Esophagus mucosa (tissue), 1 donor: ENCODE results near the gene SMYD3. TPM values are rescaled to one million over a fixed set of nuclear protein-coding genes. Genes with fewer than 3 reads are reported as not detected.

Experiments
- ATAC-seq: fragments of 200-7000 bp; cut with Tn5 transposase; one replicate; pipeline ENCODE4 v1.9.1; 2020
- total RNA-seq: library from RNA; stranded (reverse); gene quantifications from one replicate; pipeline ENCODE4 v1.2.4, GENCODE V29; 2023
- donor health status: DM: yes; HTN: yes; CAD: no.

SMYD3 gene
- total RNA-seq, 1 donor from 2014 or later = 6.9 TPM

DNA sequence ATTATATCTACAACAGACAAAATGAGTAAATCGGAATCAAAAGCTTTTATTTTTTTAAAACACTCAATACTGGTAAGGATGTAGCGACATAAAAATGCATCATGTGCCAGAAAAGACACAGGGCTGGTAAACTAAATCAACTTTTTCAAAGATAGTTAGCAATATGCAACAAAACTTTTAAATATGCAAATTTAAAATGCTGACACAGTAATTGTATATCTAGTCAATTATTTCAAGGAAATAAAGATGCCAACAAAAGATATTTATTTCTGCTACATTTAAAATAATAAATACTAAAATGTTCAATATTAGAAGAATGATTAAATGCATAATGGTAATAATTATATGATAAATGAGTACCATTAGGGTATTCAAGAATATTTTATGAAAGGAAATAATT lies 295.1 kb downstream of the SMYD3 start:
- ATAC-seq = no peak

DNA sequence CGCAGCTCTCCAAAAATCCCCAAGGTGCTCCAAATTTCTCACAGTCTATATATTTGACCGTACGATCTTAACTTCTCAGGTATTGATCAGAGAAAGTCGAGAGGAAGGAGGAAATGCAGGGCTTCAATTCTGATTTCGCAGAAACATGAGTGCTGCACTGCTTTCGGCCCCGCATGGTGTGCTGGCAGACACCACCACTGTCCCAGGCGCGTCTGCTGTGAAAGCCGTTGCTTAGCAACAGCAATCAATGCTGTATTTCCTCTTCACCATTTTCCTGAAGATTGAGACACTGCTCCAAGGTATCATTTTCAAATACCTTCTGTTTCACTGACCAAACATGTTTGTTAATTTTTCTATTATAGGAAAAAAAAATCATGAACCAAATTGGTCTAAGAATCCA lies 296.3 kb downstream of the SMYD3 start:
- no peak for ATAC-seq

DNA sequence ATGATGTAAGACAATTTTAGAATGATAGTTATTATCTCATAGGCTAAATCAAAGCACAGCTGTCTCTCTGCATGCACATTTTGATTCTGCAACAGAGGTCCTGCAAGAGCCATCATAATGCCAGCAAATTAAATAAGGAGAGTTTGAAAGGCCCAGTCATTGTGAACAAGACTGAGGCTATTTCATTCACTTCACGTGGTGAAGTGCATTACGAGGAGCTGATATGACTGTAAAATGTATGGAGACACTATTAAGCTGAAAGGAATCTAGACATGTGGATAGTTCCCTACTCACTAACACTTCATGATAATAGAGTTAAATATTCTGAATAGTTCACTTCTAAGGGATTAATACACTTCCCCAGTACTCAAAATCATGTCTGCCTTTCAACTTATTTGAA lies 299.0 kb downstream of the SMYD3 start:
- ATAC-seq = no peak

DNA sequence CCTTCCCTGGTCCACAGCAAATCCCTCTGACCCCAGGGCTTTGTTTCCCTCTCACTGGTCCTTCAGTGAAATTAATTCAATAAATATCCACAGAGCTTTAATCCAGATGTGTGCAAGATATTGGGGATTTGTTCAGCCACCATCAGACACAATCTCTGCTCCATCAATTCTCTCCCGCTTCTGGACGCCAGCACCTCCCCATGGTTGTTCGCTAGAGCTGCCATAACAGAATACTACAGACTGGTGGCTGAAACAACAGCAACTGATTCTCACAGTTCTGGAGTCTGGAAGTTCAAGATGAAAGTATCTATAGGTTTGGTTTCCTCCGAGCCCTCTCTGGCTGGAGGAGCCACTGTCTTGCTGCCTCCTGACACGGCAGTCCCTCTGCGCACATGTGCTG lies 303.9 kb downstream of the SMYD3 start:
- ATAC-seq = no peak

DNA sequence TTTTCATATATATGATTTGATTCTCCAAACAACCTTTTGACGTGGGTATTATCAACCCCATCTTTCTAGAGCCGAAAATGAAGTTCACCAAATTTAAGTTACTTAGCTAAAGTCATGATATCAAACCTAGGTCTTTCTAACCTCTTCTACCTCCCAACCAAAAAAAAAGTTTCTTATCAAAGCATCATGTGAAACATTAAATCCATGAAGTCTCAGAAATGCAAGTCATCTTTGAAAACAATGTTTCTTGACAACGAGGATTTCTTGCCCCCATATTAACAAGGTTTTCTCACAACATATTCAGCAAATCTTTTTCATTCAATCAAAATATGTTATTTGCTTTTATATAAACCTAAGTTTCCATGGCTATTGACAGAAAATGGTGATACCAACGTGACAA lies 306.3 kb downstream of the SMYD3 start:
- ATAC-seq = no peak

DNA sequence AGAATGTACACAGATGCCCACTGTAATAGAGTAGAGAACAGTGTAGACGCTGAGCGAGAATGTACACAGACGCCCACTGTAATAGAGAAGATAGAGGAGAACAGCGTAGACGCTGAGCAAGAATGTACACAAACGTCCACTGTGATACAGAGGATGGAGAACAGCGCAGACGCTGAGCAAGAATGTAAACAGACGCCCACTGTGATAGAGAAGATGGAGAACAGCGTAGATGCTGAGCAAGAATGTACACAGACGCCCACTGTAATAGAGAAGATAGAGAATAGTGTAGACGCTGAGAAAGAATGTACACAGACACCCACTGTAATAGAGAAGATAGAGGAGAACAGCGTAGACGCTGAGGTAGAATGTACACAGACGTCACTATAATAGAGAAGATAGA lies 306.9 kb downstream of the SMYD3 start:
- ATAC-seq = no peak

DNA sequence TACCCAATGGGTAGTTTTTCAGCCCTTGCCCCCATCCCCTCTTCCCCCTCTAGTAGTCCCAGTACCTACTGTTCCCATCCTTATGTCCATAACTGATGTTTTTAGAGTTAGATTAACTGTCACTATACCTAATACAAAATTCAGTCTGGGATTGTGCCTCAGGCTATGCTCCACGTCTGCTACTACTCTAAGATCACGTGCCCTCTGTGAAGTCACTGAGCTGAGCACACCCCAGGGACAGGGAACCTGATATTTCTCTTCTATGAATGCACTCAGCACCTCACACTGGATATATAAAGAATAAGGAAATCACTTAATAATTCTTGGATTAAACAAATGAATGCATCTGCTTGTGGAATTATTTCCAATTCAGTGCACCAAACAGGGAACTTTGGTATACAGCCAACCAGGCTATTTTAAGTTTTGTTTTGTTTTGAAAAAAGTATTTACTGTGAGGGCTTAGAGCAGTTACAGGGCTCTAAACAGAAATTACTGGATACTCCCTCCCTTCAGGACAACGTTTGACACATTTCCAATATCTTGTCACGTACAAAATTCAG lies 307.9 kb downstream of the SMYD3 start:
- ATAC-seq = no peak

DNA sequence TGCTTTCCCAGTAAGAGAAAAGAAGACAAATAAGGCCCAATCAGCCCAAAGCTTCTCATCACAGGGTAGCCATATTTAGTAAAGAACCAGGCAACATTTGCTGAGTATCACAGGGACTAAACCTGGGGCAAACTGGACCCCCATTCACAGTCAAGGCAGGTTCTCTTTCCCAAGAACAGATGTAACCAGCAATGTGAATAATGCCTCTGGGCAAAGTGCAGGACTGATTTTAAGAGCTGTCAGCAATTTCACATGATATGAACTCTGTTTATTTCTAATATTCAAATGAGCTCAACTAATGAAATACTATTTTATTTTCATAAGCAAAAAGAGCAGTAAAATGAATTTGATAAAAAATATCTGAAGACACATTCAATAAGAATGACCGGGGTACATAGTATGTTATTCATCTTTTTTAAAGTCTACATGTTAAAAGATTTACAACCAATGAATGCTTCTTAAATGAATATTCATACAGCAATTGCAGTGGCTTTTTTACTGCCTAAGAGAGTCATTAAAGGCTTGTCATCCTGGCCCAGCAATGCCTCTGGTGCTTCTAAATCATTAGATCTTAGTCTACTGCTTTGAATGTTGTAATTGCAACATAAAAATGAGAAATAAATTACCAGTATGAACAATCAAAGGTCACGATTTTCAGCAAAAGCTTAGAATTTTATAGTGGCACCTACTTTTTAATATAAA lies 308.8 kb downstream of the SMYD3 start:
- no peak for ATAC-seq

DNA sequence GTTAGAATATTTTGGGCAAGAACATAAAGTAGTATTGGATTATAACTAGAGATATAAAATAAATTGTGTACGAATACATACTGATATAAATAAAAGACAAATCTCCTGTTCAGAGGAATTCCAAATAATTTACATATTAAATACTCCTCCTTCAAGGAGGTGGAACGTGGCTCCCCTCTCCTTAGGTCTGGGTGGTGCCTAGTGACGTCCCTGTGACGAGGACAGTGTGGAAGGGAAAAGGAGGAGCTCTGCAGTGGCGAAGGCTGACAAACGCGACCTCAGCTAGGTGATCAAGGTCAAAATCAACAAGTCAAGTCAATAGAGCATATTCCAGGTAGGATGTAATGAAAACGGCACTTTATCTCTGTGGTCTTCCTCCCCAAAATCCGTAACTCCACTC lies 310.0 kb downstream of the SMYD3 start:
- ATAC-seq = no peak

DNA sequence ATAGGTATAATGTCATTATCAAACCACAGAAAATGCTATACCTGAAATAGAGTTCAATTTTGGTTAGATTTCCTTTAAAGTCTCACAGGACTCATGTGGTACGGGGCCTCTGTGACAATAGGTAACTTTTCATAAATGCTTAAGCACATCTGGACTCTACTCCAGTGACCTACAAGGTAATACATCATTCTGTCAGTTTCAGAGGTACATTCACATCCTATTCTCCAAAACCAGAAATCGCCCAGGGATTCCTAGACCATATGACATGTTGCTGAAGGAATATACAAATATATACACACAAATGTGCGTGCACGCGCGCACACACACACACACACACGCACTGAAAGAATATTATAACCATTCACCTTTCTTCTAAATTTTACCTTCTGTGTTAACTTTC lies 311.8 kb downstream of the SMYD3 start:
- ATAC-seq = no peak

DNA sequence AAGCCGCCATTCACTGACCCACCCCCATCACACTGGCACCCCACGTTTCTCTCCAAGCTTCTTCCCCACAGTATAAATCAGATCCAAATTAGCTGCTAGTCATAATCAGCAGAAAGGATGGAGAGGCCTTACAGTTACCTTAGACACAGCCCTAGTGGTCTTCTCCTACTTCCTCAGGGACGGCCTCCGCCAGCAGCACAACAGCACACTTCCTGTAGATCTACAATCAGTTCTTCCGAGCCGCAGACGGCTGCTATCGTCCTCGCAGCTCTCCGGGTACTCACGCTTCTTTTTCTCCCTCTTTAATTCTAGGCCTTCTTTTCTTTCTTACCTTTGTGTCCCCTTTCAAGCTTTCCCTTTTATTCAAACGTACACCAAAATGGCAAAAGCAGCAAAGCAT lies 313.5 kb downstream of the SMYD3 start:
- no peak for ATAC-seq

DNA sequence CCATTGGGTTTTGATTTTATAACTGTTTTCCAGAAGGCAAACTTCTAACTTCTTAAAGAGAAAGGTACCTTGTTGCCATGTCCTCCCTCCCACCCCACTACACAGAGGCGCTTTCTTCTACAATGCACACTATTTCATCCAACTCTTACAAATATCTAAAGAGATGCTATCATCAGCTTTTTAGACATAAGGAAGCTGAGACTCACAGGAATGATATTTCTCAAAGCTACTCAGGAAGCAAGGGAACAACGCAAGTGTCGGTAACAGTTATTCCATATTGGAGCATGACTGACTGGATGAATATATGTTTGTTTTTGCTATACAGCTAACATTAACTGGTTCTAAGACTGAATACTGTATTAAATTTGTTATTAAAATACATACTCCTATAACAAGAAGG lies 318.0 kb downstream of the SMYD3 start:
- ATAC-seq = no peak

DNA sequence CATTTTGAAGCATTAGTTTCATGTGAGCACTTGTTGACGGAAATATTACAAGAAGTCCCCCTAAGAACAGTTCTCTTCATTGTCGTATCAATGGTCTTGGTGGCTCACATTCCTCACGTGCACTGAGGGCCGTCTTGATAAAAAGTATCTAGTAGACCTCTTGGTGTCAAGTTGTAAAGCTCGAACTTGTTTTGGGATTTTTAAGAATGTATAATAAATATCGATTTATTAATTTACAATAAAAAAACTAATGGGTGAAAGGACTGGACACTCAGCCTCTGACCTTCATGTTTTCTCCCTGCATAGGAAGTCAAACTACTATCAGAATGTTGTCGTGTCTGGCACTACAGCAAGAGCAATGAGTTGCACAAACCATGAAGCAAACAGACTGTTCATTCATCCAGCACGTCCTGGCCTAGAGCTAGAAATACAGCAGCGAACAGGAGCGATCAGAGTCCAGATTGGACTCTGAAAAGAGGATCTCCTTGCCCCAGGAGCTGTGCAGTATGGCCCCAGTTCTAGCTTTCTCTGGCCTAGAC lies 319.2 kb downstream of the SMYD3 start:
- no peak for ATAC-seq

DNA sequence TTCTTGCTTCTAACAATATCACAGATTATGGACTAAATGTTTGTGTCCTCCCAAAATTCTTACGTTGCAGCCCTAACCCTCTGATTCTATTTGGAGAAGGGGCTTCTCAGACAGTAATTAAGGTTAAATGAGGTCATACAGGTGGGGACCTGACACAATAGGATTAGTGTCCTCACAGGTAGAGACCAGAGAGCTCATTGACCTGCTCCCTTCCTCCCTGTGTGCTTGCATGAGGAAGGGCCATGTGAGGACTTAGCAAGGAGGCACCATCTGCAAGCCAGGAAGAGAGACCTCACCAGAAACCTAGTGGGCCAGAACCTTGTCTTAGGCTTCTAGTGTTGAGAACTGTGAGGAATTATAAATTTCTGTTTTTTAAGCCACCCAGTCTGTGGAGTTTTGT lies 322.6 kb downstream of the SMYD3 start:
- ATAC-seq = no peak

DNA sequence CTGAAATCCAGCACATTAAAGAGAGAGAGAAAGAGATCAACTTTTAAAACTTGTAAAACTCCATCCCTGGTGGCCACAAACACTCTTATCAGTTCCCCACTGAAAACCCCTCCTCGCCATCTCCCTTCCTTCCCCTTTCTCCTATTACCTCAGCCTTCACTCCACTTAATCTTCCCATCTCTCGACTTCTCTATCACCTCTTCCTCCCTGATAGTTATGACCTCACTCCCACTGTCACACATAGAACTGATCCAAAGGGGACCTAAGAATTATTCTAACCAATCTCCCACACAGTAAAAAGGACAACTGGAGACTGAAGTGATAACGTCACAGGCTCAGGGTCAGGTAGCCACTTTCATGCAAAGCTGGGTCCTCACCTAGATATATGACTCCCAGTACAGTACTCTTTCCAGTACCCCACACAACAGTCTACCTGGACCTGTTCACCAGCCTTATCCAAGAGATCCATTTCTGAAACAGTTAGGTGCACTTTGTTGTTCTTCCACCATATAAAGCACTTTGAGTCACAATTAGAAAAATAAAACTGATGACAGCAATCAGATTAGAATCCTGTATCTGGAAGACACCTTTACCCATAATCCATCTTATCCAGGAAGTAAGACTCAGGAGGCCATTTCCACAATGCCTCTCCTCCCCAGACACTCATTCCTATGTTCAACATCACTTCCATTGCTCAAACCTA lies 324.8 kb downstream of the SMYD3 start:
- ATAC-seq = no peak

DNA sequence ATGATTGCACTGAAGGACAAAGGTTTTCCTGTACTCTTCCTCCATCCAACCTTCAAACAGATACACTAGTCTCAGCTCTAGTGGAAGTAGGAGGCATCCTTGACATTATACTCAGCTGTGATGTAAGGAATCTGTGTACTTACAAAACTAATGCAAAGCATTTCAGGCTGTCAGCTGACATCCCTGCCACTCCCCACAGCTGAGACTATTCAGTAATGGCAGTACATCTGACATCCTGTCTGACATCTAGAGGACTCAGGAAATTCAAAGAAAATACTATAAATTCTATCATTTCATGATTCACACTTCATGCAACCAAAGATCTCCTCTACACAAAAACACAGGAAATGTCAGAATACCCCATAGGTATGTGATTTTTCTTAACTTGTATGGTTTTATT lies 325.8 kb downstream of the SMYD3 start:
- ATAC-seq = no peak

DNA sequence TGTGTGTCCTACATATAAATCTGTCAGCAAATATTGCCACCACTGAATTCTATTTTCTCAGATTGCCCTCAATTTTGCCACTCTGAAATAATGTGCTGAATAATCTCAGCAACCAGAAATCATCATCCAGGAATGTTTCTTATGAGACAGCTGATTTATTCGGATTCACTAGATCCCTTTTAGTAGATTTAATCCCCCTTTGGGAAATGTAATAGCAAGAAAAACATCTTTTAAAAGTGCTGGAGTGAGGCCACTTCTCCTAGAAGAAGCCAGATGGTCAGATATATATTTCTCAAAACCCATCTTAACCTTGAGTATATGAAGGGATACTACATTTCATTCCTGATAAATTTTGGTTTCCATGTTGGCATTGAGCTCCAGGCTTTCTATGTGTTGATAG lies 327.7 kb downstream of the SMYD3 start:
- ATAC-seq = no peak

DNA sequence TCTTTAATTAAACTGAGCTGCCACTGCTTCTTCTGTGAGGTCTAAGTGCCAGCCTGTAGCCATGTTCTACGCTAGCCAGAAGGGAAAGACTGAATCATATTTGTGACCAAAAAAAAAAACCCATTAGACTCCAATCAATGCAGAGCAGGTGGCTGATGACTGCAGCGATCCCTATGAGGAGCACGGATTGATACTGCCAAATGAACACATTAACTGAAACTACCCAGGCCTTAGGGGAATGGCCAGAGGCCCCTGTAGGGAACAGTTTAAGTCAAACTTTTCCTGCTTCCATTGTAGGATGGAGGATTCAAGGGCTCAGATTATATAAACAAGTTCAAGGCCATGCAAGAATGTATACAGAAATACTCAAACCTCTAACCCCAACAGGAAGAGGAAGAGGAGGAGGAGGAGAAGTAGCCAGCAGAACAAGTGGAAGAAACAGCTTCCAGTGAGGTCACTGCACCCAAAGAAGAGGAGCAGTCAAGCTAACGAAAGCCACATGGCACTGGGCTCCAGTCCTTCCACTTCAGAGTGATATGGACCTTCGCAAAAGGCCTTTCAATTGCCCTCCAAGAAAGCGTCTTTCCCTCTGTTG lies 328.3 kb downstream of the SMYD3 start:
- no peak for ATAC-seq

DNA sequence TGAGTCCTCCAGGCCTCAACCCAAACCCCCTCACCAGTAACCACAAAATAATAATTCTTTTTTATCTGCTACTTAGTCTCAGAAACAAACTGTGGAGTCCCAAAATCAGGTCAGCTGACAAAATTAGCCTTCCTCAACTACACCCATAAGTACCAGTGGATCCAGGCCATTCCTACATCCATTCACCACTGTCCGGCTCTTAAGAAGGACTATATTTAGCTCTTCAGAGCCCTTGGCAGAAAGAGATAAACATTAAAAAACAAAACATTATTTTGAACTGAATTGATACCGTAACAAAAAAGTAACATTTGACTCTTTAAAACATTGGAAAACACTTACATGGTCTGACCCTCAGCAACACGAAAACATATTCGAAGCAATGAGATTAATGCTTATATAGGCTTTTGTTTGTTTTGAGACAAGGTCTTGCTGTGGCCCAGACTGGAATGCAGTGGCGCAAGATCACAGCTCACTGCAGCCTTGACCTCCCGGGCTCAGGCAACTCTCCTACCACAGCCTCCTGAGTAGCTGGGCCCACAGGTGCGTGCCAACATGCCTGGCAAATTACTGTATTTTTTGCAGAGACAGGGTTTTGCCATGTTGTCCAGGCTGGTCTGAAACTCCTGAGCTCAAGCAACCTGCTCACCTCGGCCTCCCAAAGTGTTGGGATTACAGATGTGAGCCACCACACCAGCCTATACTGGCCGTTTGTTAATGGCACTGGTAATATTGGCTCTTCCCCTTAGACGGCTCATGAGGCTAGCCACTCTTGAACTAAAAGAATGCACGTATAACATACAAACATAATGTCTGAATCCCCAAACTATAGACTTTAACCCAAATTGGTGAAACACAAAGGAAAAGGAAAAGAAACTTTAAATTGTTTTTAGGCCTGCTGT lies 330.7 kb downstream of the SMYD3 start:
- no peak for ATAC-seq

DNA sequence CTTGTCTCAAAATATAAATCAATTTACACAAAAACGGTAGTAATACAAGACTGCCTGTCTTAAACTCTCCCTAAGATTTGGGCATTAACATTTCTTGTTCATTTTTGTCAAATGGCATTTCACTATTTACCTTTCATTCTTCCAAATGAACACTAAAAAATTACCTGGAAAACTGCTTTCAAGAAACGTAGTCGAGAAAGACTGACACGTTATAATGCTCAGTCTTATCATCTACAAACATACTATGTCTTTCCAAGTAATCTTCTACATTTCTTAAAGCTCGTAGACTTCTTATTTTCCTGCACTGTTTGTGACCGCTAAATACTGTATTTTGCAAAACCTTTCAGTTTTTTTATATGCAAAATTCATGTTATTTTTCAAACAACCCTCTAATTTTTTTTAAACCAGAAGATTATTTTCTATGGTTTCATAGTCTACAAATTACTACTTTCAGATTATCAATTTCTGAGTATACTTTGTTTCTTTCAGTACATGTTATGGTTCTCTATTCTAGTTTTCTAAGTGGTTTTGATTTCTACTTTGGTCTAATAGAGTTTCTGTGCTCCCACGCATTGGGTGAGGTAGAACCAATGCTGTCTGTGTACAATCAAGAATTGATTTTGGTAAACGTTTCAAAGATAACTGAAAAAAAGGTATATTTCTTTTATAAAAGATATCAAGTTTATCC lies 336.4 kb downstream of the SMYD3 start:
- ATAC-seq = no peak

DNA sequence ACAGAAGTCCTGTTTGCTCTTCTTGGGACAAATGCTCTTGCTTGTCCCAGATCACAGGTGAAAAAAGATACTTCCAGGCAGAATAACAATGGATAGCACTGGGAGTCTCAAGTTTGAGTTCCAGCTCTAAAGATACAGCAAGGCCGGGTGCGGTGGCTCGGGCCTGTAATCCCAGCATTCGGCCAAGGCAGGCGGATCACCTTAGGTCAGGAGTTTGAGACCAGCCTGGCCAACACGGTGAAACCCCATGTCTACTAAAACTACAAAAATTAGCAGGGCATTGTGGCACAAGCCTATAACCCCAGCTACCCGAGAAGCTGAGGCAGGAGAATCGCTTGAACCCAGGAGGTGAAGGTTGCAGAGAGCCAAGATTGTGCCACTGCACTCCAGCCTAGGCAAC lies 337.6 kb downstream of the SMYD3 start:
- ATAC-seq = no peak

DNA sequence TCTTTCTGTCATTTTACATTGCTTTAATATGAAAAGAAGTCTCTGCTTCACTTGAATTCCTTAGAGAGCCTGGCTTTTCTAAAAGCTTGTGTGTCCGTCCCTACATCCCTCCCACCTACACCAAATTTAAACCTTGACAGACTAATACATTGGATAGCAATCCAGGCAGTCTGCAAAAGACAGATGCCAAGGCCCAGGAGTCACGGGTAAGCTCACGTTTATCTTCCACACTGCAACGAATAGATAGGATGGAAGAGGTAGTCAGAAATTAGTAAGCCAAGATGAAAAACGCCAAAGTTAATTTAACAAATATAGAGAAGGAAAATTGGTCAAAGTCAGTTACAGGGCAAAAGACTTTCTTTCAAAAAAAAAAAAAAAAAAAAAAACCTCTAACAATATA lies 338.1 kb downstream of the SMYD3 start:
- no peak for ATAC-seq
